Measurements from ENCODE around the gene THBS3. TPM values are rescaled to one million over a fixed set of nuclear protein-coding genes. Genes with fewer than 3 reads are reported as not detected.

THBS3 gene
- total RNA-seq: 10 to 100 TPM; 16.5 to 33.4 (median 20.1) TPM
- polyA plus RNA-seq: 19.6 TPM
- long read RNA-seq, donor 1, transcript THBS3-201 (23 exons, 3,145 nt): major isoform, 9 of 21 reads
- long read RNA-seq, donor 1, partial matches to known transcripts: 4 of 21 reads
- long read RNA-seq, donor 1, other reads (novel, unspliced or antisense): 8 of 21 reads
- long read RNA-seq, donor 2, transcript THBS3-201 (23 exons, 3,145 nt): major isoform, 12 of 18 reads
- long read RNA-seq, donor 2, partial matches to known transcripts: 2 of 18 reads
- long read RNA-seq, donor 2, other reads (novel, unspliced or antisense): 4 of 18 reads
- long read RNA-seq, donor 3, transcript THBS3-201 (23 exons, 3,145 nt): major isoform, 52 of 110 reads
- long read RNA-seq, donor 3, partial matches to known transcripts: 14 of 110 reads
- long read RNA-seq, donor 3, other reads (novel, unspliced or antisense): 42 of 110 reads
- long read RNA-seq, donor 4, transcript THBS3-201 (23 exons, 3,145 nt): major isoform, 6 of 14 reads
- long read RNA-seq, donor 4, partial matches to known transcripts: 3 of 14 reads
- long read RNA-seq, donor 4, other reads (novel, unspliced or antisense): 3 of 14 reads

GRCh38 chr1:155207806-155208540 lies at the start of gene THBS3:
THBS3 (minus strand) TSS chr1:155207897; CDS start chr1:155207876, 21 bp downstream.
- peak; percentile 75 to 90 (median 89) for DNase-seq

GRCh38 chr1:155256058-155256852 lies 48.6 kb upstream of the THBS3 start:
- H3K4me3 ChIP-seq (ENCODE audit: low read length): peak overlapping the region; percentile 67
- peak overlapping the region; percentile 82 for H3K27ac ChIP-seq (ENCODE audit: low read length)
- WGBS: 76% methylated on average over 20 of the region's 20 CpGs
- ATAC-seq: peak in 1 of 2 donors; percentile 6
- H3K9me3 ChIP-seq (ENCODE audit: control insufficient read depth, low read length): no peaks in the 10 kb centered on the region
- no peaks in the 10 kb centered on the region for H3K27me3 ChIP-seq (ENCODE audit: control insufficient read depth, insufficient read depth)
- intact Hi-C loops (cut with DNase I): loop anchor here in 2 of 4 donors (5.0 to 10.0 kb wide), 2 partner anchors 66 to 339 kb away; partner anchors contain the start of gene RUSC1 (in 1 of the 2)
- peaks cover 9% of the 10 kb centered on the region for H3K4me1 ChIP-seq (ENCODE audit: control insufficient read depth, insufficient read depth, low read length)
- DNase-seq: peak in 2 of 3 donors; percentile 24 to 61

More at GRCh38 chr1:155207806-155208540, at the start of gene THBS3:
- intact Hi-C loops (cut with DNase I): no loop called here
- no peaks in the 10 kb centered on the region for H3K9me3 ChIP-seq (ENCODE audit: control insufficient read depth, low read length)
- H3K27ac ChIP-seq (ENCODE audit: low read length): peak within 1 kb of the TSS; percentile 100
- peaks cover 5% of the 10 kb centered on the region for H3K4me1 ChIP-seq (ENCODE audit: control insufficient read depth, insufficient read depth, low read length)
- no peaks in the 10 kb centered on the region for H3K27me3 ChIP-seq (ENCODE audit: control insufficient read depth, insufficient read depth)
- peak within 1 kb of the TSS; percentile 88 for H3K4me3 ChIP-seq (ENCODE audit: low read length)
- whole genome bisulfite sequencing: 11% methylated on average over 17 of the region's 17 CpGs
- peak; percentile 29 to 35 for ATAC-seq

- Histone ChIP-seq H3K4me1 (ENCODE audit: control insufficient read depth, insufficient read depth, low read length) (peaks cover 9% of the 10 kb centered on the region), H3K27me3 (ENCODE audit: control insufficient read depth, insufficient read depth) (no peaks in the 10 kb centered on the region), H3K9me3 (ENCODE audit: control insufficient read depth, low read length) (no peaks in the 10 kb centered on the region), H3K27ac (ENCODE audit: low read length) (peak within 1 kb of the TSS; percentile 82), H3K4me3 (ENCODE audit: low read length) (peak within 1 kb of the TSS; percentile 67)
- WGBS: 1% methylated on average over 54 of the region's 54 CpGs
- intact Hi-C loops (cut with DNase I): loop anchor here in 2 of 4 donors (5.0 to 10.0 kb wide), 2 partner anchors 67 to 339 kb away; partner anchors contain the start of gene RUSC1 (in 1 of the 2)
- peak; percentile 91 to 93 for ATAC-seq
- DNase-seq: peak; percentile 90 to 96 (median 95)
Observed at GRCh38 chr1:155255243-155256007, 47.7 kb upstream of the THBS3 start, which contains the start of gene ENTREP3. ENTREP3 (minus strand) TSS chr1:155255483; CDS start chr1:155254877, 606 bp downstream.

GRCh38 chr1:155254714-155255242 lies 47.1 kb upstream of the THBS3 start:
- Histone ChIP-seq H3K27ac (ENCODE audit: low read length) (peak overlapping the region; percentile 82), H3K9me3 (ENCODE audit: control insufficient read depth, low read length) (no peaks in the 10 kb centered on the region), H3K4me1 (ENCODE audit: control insufficient read depth, insufficient read depth, low read length) (peaks cover 9% of the 10 kb centered on the region), H3K4me3 (ENCODE audit: low read length) (peak overlapping the region; percentile 67), H3K27me3 (ENCODE audit: control insufficient read depth, insufficient read depth) (no peaks in the 10 kb centered on the region)
- peak; percentile 14 to 26 for ATAC-seq
- DNase-seq: peak in 2 of 3 donors; percentile 59 to 83
- intact Hi-C loops (cut with DNase I): loop anchor here in 3 of 4 donors (5.0 to 10.0 kb wide), 3 partner anchors 68 to 340 kb away; partner anchors contain the start of gene RUSC1 (in 3 of the 3)
- 1% methylated on average over 35 of the region's 35 CpGs for WGBS

GRCh38 chr1:155254228-155254713 lies 46.6 kb upstream of the THBS3 start:
- intact Hi-C loops (cut with DNase I): loop anchor here in 2 of 4 donors (5.0 to 10.0 kb wide), 3 partner anchors 68 to 341 kb away; partner anchors contain the start of gene RUSC1 (in 2 of the 2)
- WGBS: 31% methylated on average over 12 of the region's 12 CpGs

GRCh38 chr1:155253797-155254196 lies 46.1 kb upstream of the THBS3 start:
- Histone ChIP-seq H3K27ac (ENCODE audit: low read length) (no peak overlapping the region), H3K27me3 (ENCODE audit: control insufficient read depth, insufficient read depth) (no peaks in the 10 kb centered on the region), H3K4me3 (ENCODE audit: low read length) (no peak overlapping the region), H3K9me3 (ENCODE audit: control insufficient read depth, low read length) (no peaks in the 10 kb centered on the region), H3K4me1 (ENCODE audit: control insufficient read depth, insufficient read depth, low read length) (peaks cover 9% of the 10 kb centered on the region)
- intact Hi-C loops (cut with DNase I): loop anchor here in 2 of 4 donors (5.0 to 10.0 kb wide), 3 partner anchors 69 to 341 kb away; partner anchors contain the start of gene RUSC1 (in 2 of the 2)
- no peak for DNase-seq
- 60% methylated on average over 5 of the region's 5 CpGs for WGBS
- no peak for ATAC-seq

More at GRCh38 chr1:155254228-155254713, 46.6 kb upstream of the THBS3 start:
- no peaks in the 10 kb centered on the region for H3K27me3 ChIP-seq (ENCODE audit: control insufficient read depth, insufficient read depth)
- H3K4me3 ChIP-seq (ENCODE audit: low read length): peak overlapping the region; percentile 67
- DNase-seq: peak in 2 of 3 donors; percentile 55 to 57
- peaks cover 9% of the 10 kb centered on the region for H3K4me1 ChIP-seq (ENCODE audit: control insufficient read depth, insufficient read depth, low read length)
- no peaks in the 10 kb centered on the region for H3K9me3 ChIP-seq (ENCODE audit: control insufficient read depth, low read length)
- H3K27ac ChIP-seq (ENCODE audit: low read length): peak overlapping the region; percentile 82
- ATAC-seq: peak in 1 of 2 donors; percentile 0

- Histone ChIP-seq H3K9me3 (ENCODE audit: control insufficient read depth, low read length) (no peaks in the 10 kb centered on the region), H3K4me3 (ENCODE audit: low read length) (no peak overlapping the region), H3K4me1 (ENCODE audit: control insufficient read depth, insufficient read depth, low read length) (peaks cover 9% of the 10 kb centered on the region), H3K27ac (ENCODE audit: low read length) (no peak overlapping the region), H3K27me3 (ENCODE audit: control insufficient read depth, insufficient read depth) (no peaks in the 10 kb centered on the region)
- 80% methylated on average over 5 of the region's 5 CpGs for WGBS
- ATAC-seq: no peak
- no peak for DNase-seq
- intact Hi-C loops (cut with DNase I): loop anchor here in 2 of 4 donors (5.0 to 10.0 kb wide), 3 partner anchors 69 to 342 kb away; partner anchors contain the start of gene RUSC1 (in 2 of the 2)
Observed at GRCh38 chr1:155253208-155253607, 45.5 kb upstream of the THBS3 start.

GRCh38 chr1:155251566-155251965 lies 43.9 kb upstream of the THBS3 start:
- Histone ChIP-seq H3K4me3 (ENCODE audit: low read length) (no peak overlapping the region), H3K27ac (ENCODE audit: low read length) (no peak overlapping the region), H3K4me1 (ENCODE audit: control insufficient read depth, insufficient read depth, low read length) (peaks cover 9% of the 10 kb centered on the region), H3K27me3 (ENCODE audit: control insufficient read depth, insufficient read depth) (no peaks in the 10 kb centered on the region), H3K9me3 (ENCODE audit: control insufficient read depth, low read length) (no peaks in the 10 kb centered on the region)
- ATAC-seq (no peak), DNase-seq (no peak)
- WGBS: 74% methylated on average over 7 of the region's 7 CpGs
- intact Hi-C loops (cut with DNase I): loop anchor here in 2 of 4 donors (5.0 to 10.0 kb wide), 3 partner anchors 71 to 343 kb away; partner anchors contain the start of gene RUSC1 (in 2 of the 2)

Data from right cardiac atrium (tissue), 5 donors.